H1 (cell line): ENCODE measurements around the gene FBXO5. TPM values are rescaled to one million over a fixed set of nuclear protein-coding genes. Genes with fewer than 3 reads are reported as not detected.

Experiments
- CTCF ChIA-PET: fragments of 300-600 bp; sonication (Branson Sonifier 250); formaldehyde crosslinking; loops from one replicate; lab custom pipeline; 2021; ENCODE audit not compliant: partially characterized antibody; lab: Charles Lee
- POLR2A ChIA-PET: fragments of 300-600 bp; sonication (Branson Sonifier 250); formaldehyde crosslinking; loops from one replicate; lab custom pipeline; 2021; ENCODE audit warnings: inconsistent platforms; ENCODE audit not compliant: partially characterized antibody; lab: Charles Lee
- DNase-seq, 2 experiments: peaks; one replicate each; pipeline versions ENCODE4 v3.0.0 to v3.0.0-alpha.2; 2010 to 2022; ENCODE audit warnings: low spot score in 2 of 2, low read depth in 1 of 2, mixed read lengths in 1 of 2
- FAIRE-seq: peaks from 2 replicates; lab custom pipeline; 2011; peaks lifted over from hg19 to GRCh38; lab: Jason Lieb, UNC
- H2AFZ ChIP-seq: 2 replicates; pipeline ENCODE4 v1.8.1; 2012; ENCODE audit warnings: low read length, inconsistent platforms
- H2AK5ac ChIP-seq: 2 replicates; pipeline ENCODE4 v1.6.1; 2013; ENCODE audit warnings: low read depth, low read length
- H2BK120ac ChIP-seq: replicated peaks from 2 replicates; pipeline ENCODE3; 2013; ENCODE audit warnings: low read depth, low read length, inconsistent platforms
- H2BK12ac ChIP-seq: 2 replicates; pipeline ENCODE4 v1.6.1; 2013; ENCODE audit warnings: low read depth, low read length
- H2BK15ac ChIP-seq: 2 replicates; pipeline ENCODE4 v1.6.1; 2013; ENCODE audit warnings: low read length
- H2BK20ac ChIP-seq: 2 replicates; pipeline ENCODE4 v1.6.1; 2013; ENCODE audit warnings: low read length
- H2BK5ac ChIP-seq: 2 replicates; pipeline ENCODE4 v1.6.1; 2013; ENCODE audit warnings: low read depth, low read length
- H3K14ac ChIP-seq: 2 replicates; pipeline ENCODE4 v1.6.1; 2013; ENCODE audit warnings: inconsistent platforms; ENCODE audit not compliant: insufficient read length
- H3K18ac ChIP-seq: 2 replicates; pipeline ENCODE4 v1.6.1; 2013; ENCODE audit warnings: low read length; ENCODE audit errors: extremely low read depth
- H3K23ac ChIP-seq: 2 replicates; pipeline ENCODE4 v1.6.1; 2013; ENCODE audit warnings: inconsistent platforms; ENCODE audit not compliant: insufficient read length
- H3K23me2 ChIP-seq: 2 replicates; pipeline ENCODE4 v1.6.1; 2013; ENCODE audit warnings: low read depth, low read length
- H3K27ac ChIP-seq: 2 replicates; pipeline ENCODE4 v1.6.1; 2011; ENCODE audit warnings: low read depth, low read length, inconsistent platforms
- H3K27me3 ChIP-seq, 4 experiments: replicated peaks in 1 of 4; 1 replicate in 1 of 4; 2 replicates in 3 of 4; pipeline versions ENCODE4 v1.6.1 to v1.8.1; 2011 to 2013; ENCODE audit warnings: low read length in 3 of 4, mild to moderate bottlenecking in 3 of 4, inconsistent platforms in 2 of 4, mixed read lengths in 2 of 4, moderate library complexity in 1 of 4; ENCODE audit not compliant: control insufficient read depth in 3 of 4, insufficient read depth in 3 of 4; ENCODE audit errors: extremely low read depth in 1 of 4
- H3K36me3 ChIP-seq, 4 experiments: 2 replicates each; pipeline versions ENCODE4 v1.6.1 to v1.8.1; 2011 to 2013; ENCODE audit warnings: mild to moderate bottlenecking in 4 of 4, low read length in 3 of 4, moderate library complexity in 2 of 4, control low read depth in 1 of 4, inconsistent platforms in 1 of 4; ENCODE audit not compliant: insufficient read depth in 4 of 4, control insufficient read depth in 2 of 4
- H3K4ac ChIP-seq: replicated peaks from 2 replicates; pipeline ENCODE3; 2013; ENCODE audit warnings: low read length, low read depth, mixed read lengths, inconsistent platforms; ENCODE audit not compliant: insufficient read length
- H3K4me1 ChIP-seq, 4 experiments: replicated peaks in 1 of 4; 1 replicate in 1 of 4; 2 replicates in 3 of 4; pipeline versions ENCODE4 v1.6.1 to v1.8.1; 2011 to 2013; ENCODE audit warnings: low read length in 3 of 4, inconsistent platforms in 2 of 4, mixed read lengths in 1 of 4; ENCODE audit not compliant: insufficient read depth in 4 of 4, control insufficient read depth in 3 of 4
- H3K4me2 ChIP-seq, 2 experiments: 2 replicates each; pipeline versions ENCODE4 v1.6.1 to v1.8.1; 2011 to 2013; ENCODE audit warnings: low read depth in 2 of 2, low read length in 2 of 2, control low read depth in 1 of 2, inconsistent platforms in 1 of 2, mild to moderate bottlenecking in 1 of 2; ENCODE audit not compliant: insufficient read depth in 1 of 2
- H3K4me3 ChIP-seq, 4 experiments: fragments of 200-600, 300-600 bp in 1 of 4; sonication (generic), shearing (Covaris generic), sonication (Bioruptor Twin) in 1 of 4; 2 replicates each; pipeline versions ENCODE4 v1.5.1 to v1.8.1; 2011 to 2016; ENCODE audit warnings: low read length in 4 of 4, low read depth in 3 of 4, control low read depth in 2 of 4, inconsistent platforms in 2 of 4, mild to moderate bottlenecking in 2 of 4, mixed read lengths in 1 of 4, moderate library complexity in 1 of 4; ENCODE audit not compliant: insufficient read depth in 2 of 4; ENCODE audit errors: extremely low read depth in 1 of 4
- H3K56ac ChIP-seq: replicated peaks from 2 replicates; pipeline ENCODE3; 2013; ENCODE audit warnings: low read depth, mild to moderate bottlenecking, mixed read lengths, low read length, inconsistent platforms; ENCODE audit not compliant: insufficient read length
- H3K79me1 ChIP-seq: 2 replicates; pipeline ENCODE4 v1.6.1; 2013; ENCODE audit warnings: low read depth, low read length, control low read depth
- H3K79me2 ChIP-seq, 2 experiments: 2 replicates each; pipeline versions ENCODE4 v1.6.1 to v1.8.1; 2012 to 2013; ENCODE audit warnings: low read length in 2 of 2, mild to moderate bottlenecking in 2 of 2, inconsistent platforms in 1 of 2; ENCODE audit not compliant: insufficient read depth in 2 of 2, control insufficient read depth in 1 of 2
- H3K9ac ChIP-seq, 4 experiments: replicated peaks in 1 of 4; 1 replicate in 1 of 4; 2 replicates in 3 of 4; pipeline versions ENCODE4 v1.6.1 to v1.8.1; 2011 to 2013; ENCODE audit warnings: low read depth in 3 of 4, low read length in 3 of 4, control low read depth in 2 of 4, mild to moderate bottlenecking in 2 of 4, moderate library complexity in 2 of 4, inconsistent platforms in 1 of 4; ENCODE audit errors: extremely low read depth in 1 of 4
- H3K9me3 ChIP-seq, 2 experiments: 2 replicates each; pipeline versions ENCODE4 v1.6.1 to v1.8.1; 2012 to 2013; ENCODE audit warnings: mild to moderate bottlenecking in 2 of 2, moderate library complexity in 2 of 2, control low read depth in 1 of 2, inconsistent platforms in 1 of 2, low read depth in 1 of 2, low read length in 1 of 2, mixed read lengths in 1 of 2; ENCODE audit not compliant: insufficient read depth in 2 of 2
- H4K20me1 ChIP-seq, 2 experiments: replicated peaks in 1 of 2; 2 replicates each; pipeline versions ENCODE3 to v1.8.1; 2011 to 2013; ENCODE audit warnings: inconsistent platforms in 2 of 2, low read length in 2 of 2, mild to moderate bottlenecking in 1 of 2; ENCODE audit not compliant: insufficient read depth in 2 of 2, control insufficient read depth in 1 of 2
- H4K5ac ChIP-seq: 2 replicates; pipeline ENCODE4 v1.6.1; 2013; ENCODE audit warnings: low read length, low read depth, mixed read lengths, inconsistent platforms; ENCODE audit not compliant: insufficient read length
- H4K8ac ChIP-seq: 2 replicates; pipeline ENCODE4 v1.8.0; 2013; ENCODE audit warnings: mild to moderate bottlenecking, moderate library complexity, low read length, inconsistent platforms; ENCODE audit not compliant: insufficient read depth; ENCODE audit errors: extremely low read depth
- H4K91ac ChIP-seq: replicated peaks from 2 replicates; pipeline ENCODE3; 2013; ENCODE audit warnings: low read length, mixed read lengths, inconsistent platforms; ENCODE audit not compliant: insufficient read length
- CEBPB ChIP-seq: IDR thresholded peaks from 2 replicates; pipeline ENCODE4 v1.6.1; 2012; ENCODE audit warnings: low read depth, low read length
- RNF2 ChIP-seq: fragments of 200-900, 300-1000 bp; sonication (generic); IDR thresholded peaks from 2 replicates; pipeline ENCODE4 v1.7.1; 2016; ENCODE audit warnings: borderline replicate concordance, low read depth, mild to moderate bottlenecking, antibody characterized with exemption, low read length; ENCODE audit not compliant: poor library complexity, severe bottlenecking; ENCODE audit errors: missing control alignments
- WGBS, 2 experiments: shearing (Covaris generic) in 1 of 2; methylation state at CpG; one replicate each; pipeline versions ENCODE4 v1.1.6 to v1.1.7; 2013 to 2015; ENCODE audit warnings: low lambda C conversion rate in 2 of 2, mixed read lengths in 2 of 2, inconsistent platforms in 1 of 2, low coverage in 1 of 2, missing lambda C conversion rate in 1 of 2; ENCODE audit not compliant: insufficient replicate concordance in 2 of 2, insufficient coverage in 1 of 2, insufficient read length in 1 of 2; ENCODE audit errors: extremely low coverage in 1 of 2, missing lambda C conversion rate in 1 of 2; 5-methylcytosine and 5-hydroxymethylcytosine counted together
- polyA plus RNA-seq, 7 experiments: library from polyadenylated mRNA; depleted of rRNA in 3 of 7; stranded (reverse) in 5 of 7; unstranded in 2 of 7; fragments of >200 nt in 5 of 7; fragments of 200-250 nt in 2 of 7; gene quantifications; 1 replicate in 5 of 7; 2 replicates in 1 of 7; 4 replicates in 1 of 7; pipeline versions ENCODE4 v1.2.1 to v1.2.3, GENCODE V29; 2011 to 2013; ENCODE audit warnings: missing spikeins in 2 of 7, mixed read lengths in 2 of 7
- total RNA-seq: library from RNA; stranded (reverse); fragmentation: NEBNext Ultra II Directional; extraction: Animal tissue kit (Norgen Biotek cat#: 25700); gene quantifications from 2 replicates; pipeline ENCODE4 v1.2.1, GENCODE V29; 2021

The FBXO5 gene
- total and polyA plus RNA-seq, 2 of the 8 experiments (the other 6 are each of a cell fraction or from before 2014, with no cell fraction given) = 13.7 to 55.1 TPM

- no peak overlapping the region for H2BK5ac ChIP-seq
- no peaks in the 10 kb centered on the region for H4K20me1 ChIP-seq
- H2AK5ac ChIP-seq = no peak overlapping the region
- H3K4me1 ChIP-seq = peaks cover 0 to 3% (median 0%) of the 10 kb centered on the region in 4 experiments; a peak in 2 of 7 replicates
- 85% methylated on average over 2 of the region's 2 CpGs; no CpG with 5 or more reads in 1 of the 2 experiments for WGBS, 2 experiments
- no peak overlapping the region for H2AFZ ChIP-seq
- 0 out of 2 replicates have a peak, but pooled peaks have one; percentile 7 for TF ChIP-seq CEBPB
- TF ChIP-seq RNF2 = no peak
- TF ChIP-seq, all 59 proteins: peak for 1
- DNase-seq (no peak), FAIRE-seq (no peak)
- no peak overlapping the region for H3K23ac ChIP-seq
- no peak overlapping the region for H3K4ac ChIP-seq
- no peak overlapping the region for H4K8ac ChIP-seq
- H4K91ac ChIP-seq = no peak overlapping the region
- no peaks in the 10 kb centered on the region for H3K36me3 ChIP-seq
- H3K4me3 ChIP-seq = no peak overlapping the region
- no peak overlapping the region for H3K9ac ChIP-seq
- no peak overlapping the region for H2BK20ac ChIP-seq
- H3K23me2 ChIP-seq = no peaks in the 10 kb centered on the region
- H3K27ac ChIP-seq = no peak overlapping the region
- no peak overlapping the region for H2BK12ac ChIP-seq
- ChIA-PET POLR2A (no interaction called here), CTCF (interaction anchor here (0.8 to 7.6 kb wide), 5 partner anchors 10 to 195 kb away, joined by 3 to 33 read pairs (median 5); no protein-coding TSS in a partner anchor)
- H3K56ac ChIP-seq = no peak overlapping the region
- H2BK15ac ChIP-seq = no peak overlapping the region
- no peaks in the 10 kb centered on the region for H3K79me2 ChIP-seq
- H3K4me2 ChIP-seq = no peak overlapping the region
- no peak overlapping the region for H4K5ac ChIP-seq
- H3K18ac ChIP-seq = no peak overlapping the region
- no peaks in the 10 kb centered on the region for H3K27me3 ChIP-seq
- H3K14ac ChIP-seq = no peak overlapping the region
- no peaks in the 10 kb centered on the region for H3K79me1 ChIP-seq
- H3K9me3 ChIP-seq = no peaks in the 10 kb centered on the region
- no peak overlapping the region for H2BK120ac ChIP-seq
Observed at GRCh38 chr6:152943260-152943897, 39.5 kb downstream of the FBXO5 start.
